Chondrocyte (in vitro differentiated cells): ENCODE measurements around the gene MTMR11. TPM values are rescaled to one million over a fixed set of nuclear protein-coding genes. Genes with fewer than 3 reads are reported as not detected.
A peak's percentile ranks its signal among the peaks of the same experiment; 100 is the strongest.
"Not testable (repeated sequence)": the region's sequence is repeated elsewhere in the genome, so short reads cannot be mapped to it uniquely, and the experiment has no call there.

Experiments used
- DNase-seq: peaks from one replicate; pipeline ENCODE4 v3.0.0; 2021; ENCODE audit warnings: mixed read lengths, low spot score
- H3K27ac Mint-ChIP-seq: one replicate; pipeline ENCODE4 v1.8.0; 2021; ENCODE audit warnings: mild to moderate bottlenecking, moderate library complexity, mixed read lengths; ENCODE audit not compliant: unreplicated experiment
- H3K27me3 Mint-ChIP-seq: 2 replicates; pipeline ENCODE4 v1.8.0; 2021; ENCODE audit warnings: low read depth, mixed read lengths
- H3K36me3 Mint-ChIP-seq: 2 replicates; pipeline ENCODE4 v1.8.0; 2021; ENCODE audit warnings: low read depth, mixed read lengths
- H3K4me1 Mint-ChIP-seq: 2 replicates; pipeline ENCODE4 v1.8.0; 2021; ENCODE audit warnings: low read depth, mild to moderate bottlenecking, mixed read lengths
- H3K4me3 Mint-ChIP-seq: one replicate; pipeline ENCODE4 v1.8.0; 2021; ENCODE audit warnings: mild to moderate bottlenecking, moderate library complexity, mixed read lengths; ENCODE audit not compliant: unreplicated experiment
- H3K9me3 Mint-ChIP-seq: 2 replicates; pipeline ENCODE4 v1.8.0; 2021; ENCODE audit warnings: low read depth, mixed read lengths
- total RNA-seq: library from RNA; stranded (reverse); gene quantifications from 3 replicates; pipeline ENCODE4 v1.2.1, GENCODE V29; 2021
- TF ChIP-seq, protein P1 (sequence below): fragments of 200-600 bp; sonication (generic); IDR thresholded peaks from 2 replicates; pipeline ENCODE4 v1.5.0; 2021; ENCODE audit warnings: antibody characterized with exemption, mild to moderate bottlenecking, moderate library complexity

MTMR11 gene
- total RNA-seq, 1 donor from 2014 or later = 17.6 TPM

DNA sequence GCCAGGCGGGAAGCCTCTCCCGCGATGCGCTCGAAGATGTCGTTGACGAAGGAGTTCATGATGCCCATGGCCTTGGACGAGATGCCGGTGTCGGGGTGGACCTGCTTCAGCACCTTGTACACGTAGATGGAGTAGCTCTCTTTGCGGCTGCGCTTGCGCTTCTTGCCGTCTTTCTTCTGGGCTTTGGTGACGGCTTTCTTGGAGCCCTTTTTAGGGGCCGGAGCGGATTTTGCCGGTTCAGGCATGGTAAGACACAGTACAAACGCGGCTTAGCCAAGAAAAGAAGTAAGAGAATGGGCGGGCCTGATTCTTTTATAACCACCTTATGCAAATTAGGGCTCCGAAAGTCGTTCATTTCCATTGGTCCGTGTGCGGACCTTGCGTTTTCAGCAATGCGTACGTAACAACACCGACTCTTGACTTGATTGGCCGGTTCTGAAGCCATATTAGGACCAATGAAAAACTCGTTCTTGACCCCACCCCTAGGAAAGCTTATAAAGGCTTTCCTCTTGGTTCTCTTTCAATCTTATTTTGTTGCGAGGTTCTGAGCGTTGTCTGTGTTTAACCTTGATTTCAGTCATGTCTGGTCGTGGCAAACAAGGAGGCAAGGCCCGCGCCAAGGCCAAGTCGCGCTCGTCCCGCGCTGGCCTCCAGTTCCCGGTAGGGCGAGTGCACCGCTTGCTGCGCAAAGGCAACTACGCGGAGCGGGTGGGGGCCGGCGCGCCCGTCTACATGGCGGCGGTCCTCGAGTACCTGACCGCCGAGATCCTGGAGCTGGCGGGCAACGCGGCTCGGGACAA, 50.1 kb downstream of the MTMR11 start:
- Mint-ChIP-seq H3K27ac (no peak overlapping the region), H3K27me3 (no peaks in the 10 kb centered on the region), H3K4me1 (peaks cover 8% of the 10 kb centered on the region)

GRCh38 chr1:149886121-149886395, 50.6 kb downstream of the MTMR11 start:
- DNase-seq, H3K27ac Mint-ChIP-seq, H3K27me3 Mint-ChIP-seq, H3K4me1 Mint-ChIP-seq, H3K9me3 Mint-ChIP-seq, H3K4me3 Mint-ChIP-seq, H3K36me3 Mint-ChIP-seq: not testable (repeated sequence)

More for the DNA sequence above, 50.1 kb downstream of the MTMR11 start:
- no peak for DNase-seq
- TF ChIP-seq, protein P1, sequence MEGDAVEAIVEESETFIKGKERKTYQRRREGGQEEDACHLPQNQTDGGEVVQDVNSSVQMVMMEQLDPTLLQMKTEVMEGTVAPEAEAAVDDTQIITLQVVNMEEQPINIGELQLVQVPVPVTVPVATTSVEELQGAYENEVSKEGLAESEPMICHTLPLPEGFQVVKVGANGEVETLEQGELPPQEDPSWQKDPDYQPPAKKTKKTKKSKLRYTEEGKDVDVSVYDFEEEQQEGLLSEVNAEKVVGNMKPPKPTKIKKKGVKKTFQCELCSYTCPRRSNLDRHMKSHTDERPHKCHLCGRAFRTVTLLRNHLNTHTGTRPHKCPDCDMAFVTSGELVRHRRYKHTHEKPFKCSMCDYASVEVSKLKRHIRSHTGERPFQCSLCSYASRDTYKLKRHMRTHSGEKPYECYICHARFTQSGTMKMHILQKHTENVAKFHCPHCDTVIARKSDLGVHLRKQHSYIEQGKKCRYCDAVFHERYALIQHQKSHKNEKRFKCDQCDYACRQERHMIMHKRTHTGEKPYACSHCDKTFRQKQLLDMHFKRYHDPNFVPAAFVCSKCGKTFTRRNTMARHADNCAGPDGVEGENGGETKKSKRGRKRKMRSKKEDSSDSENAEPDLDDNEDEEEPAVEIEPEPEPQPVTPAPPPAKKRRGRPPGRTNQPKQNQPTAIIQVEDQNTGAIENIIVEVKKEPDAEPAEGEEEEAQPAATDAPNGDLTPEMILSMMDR = no peak
- Mint-ChIP-seq H3K36me3 (no peaks in the 10 kb centered on the region), H3K4me3 (no peak overlapping the region), H3K9me3 (no peaks in the 10 kb centered on the region)

GRCh38 chr1:149885339-149886120, 51.1 kb downstream of the MTMR11 start:
- Mint-ChIP-seq H3K4me1 (peaks cover 8% of the 10 kb centered on the region), H3K36me3 (no peaks in the 10 kb centered on the region), H3K9me3 (no peaks in the 10 kb centered on the region), H3K27ac (no peak overlapping the region), H3K4me3 (no peak overlapping the region), H3K27me3 (no peaks in the 10 kb centered on the region)
- no peak for DNase-seq
- TF ChIP-seq, protein P1 = peak; percentile 37

- Mint-ChIP-seq H3K4me1 (peaks cover 6% of the 10 kb centered on the region), H3K9me3 (no peaks in the 10 kb centered on the region), H3K27me3 (no peaks in the 10 kb centered on the region), H3K36me3 (no peaks in the 10 kb centered on the region), H3K4me3 (no peak overlapping the region), H3K27ac (no peak overlapping the region)
- no peak for DNase-seq
- TF ChIP-seq, protein P1 = no peak
These were observed 52.0 kb downstream of the MTMR11 start for GRCh38 chr1:149884433-149885338.

DNA sequence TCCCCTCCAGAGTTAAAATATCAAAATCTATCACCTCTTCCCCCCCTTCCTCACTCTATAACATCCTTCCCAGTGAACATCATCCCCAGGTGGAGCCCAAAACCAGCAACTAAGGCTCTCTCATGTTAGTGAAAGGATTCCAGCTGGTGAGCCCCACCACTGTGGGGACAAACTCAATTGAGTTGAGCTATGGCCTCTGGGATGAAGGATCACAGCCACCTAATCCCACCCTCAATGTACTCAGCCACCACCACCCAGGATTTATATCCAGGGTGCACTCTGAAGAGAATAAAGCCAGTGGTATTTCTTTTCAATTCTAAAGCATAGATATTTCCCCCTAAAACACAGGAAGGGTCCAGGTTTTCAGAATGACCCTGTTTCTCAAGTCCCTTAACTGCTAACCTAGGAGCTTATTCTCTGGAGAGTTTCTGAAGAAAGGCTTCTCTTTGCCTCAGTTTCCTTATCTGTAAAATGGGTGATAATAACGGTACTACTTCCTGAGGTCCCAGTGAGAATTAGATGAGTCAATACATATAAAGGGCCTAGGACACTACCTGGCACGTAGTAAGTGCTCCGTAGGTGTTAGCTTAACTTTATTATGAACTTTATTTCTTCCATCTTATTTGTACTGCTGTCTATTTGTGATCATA, 53.0 kb downstream of the MTMR11 start:
- TF ChIP-seq, protein P1 = no peak
- Mint-ChIP-seq H3K36me3 (no peaks in the 10 kb centered on the region), H3K4me3 (no peak overlapping the region), H3K9me3 (no peaks in the 10 kb centered on the region), H3K27me3 (no peaks in the 10 kb centered on the region), H3K27ac (no peak overlapping the region), H3K4me1 (peaks cover 5% of the 10 kb centered on the region)
- DNase-seq = no peak
